Activated T-helper 9 cell treated with anti-CD3 and anti-CD28 coated beads, Interleukin-2, amount 50 U/mL, for 16 hours (primary cell): ENCODE data around the gene TATDN2.
"Not testable (repeated sequence)": the region's sequence is repeated elsewhere in the genome, so short reads cannot be mapped to it uniquely, and the experiment has no call there.

Source experiments
- DNase-seq: peaks from one replicate; pipeline ENCODE4 v3.0.0-alpha.2; 2020; ENCODE audit warnings: low read depth

Gene TATDN2

DNA sequence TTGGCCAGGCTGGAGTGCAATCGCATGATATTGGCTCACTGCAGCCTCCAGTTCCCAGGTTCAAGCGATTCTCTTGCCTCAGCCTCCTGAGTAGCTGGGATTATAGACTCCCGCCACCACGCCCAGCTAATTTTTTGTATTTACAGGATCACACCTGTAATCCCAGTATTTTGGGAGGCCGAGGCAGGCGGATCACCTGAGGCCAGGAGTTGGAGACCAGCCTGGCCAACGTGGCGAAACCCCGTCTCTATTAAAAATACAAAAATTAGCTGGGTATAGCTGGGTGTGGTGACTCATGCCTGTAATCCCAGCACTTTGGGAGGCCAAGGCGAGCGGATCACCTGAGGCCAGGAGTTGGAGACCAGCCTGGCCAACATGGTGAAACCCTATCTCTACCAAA is 24.2 kb downstream of the TATDN2 start:
- DNase-seq = not testable (repeated sequence)

DNA sequence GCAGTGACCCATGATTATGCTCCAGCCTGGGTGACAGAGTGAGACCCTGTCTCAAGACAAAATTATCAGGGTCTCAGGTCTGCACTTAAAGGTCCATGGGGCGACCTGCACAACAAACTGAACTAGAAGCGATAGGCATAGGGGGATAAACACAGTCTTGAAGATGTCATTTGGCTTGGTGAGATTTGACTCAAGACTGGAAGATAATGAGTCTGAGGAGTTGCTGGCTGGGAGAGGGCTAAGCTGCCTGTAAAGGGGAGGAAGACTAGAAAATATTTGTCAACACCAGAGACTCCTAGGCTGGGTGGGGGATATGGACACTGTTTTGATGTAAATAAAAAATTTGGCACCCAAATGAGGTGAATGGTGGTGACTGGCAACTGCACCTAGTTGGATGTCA is 24.7 kb downstream of the TATDN2 start:
- DNase-seq = no peak

- DNase-seq = no peak
Measured at GRCh38 chr3:10273702-10274305, 25.5 kb downstream of the TATDN2 start.

- no peak for DNase-seq
Measured at GRCh38 chr3:10274601-10275000, 26.3 kb downstream of the TATDN2 start.

GRCh38 chr3:10277115-10277625 is 28.9 kb downstream of the TATDN2 start:
- DNase-seq = no peak

DNA sequence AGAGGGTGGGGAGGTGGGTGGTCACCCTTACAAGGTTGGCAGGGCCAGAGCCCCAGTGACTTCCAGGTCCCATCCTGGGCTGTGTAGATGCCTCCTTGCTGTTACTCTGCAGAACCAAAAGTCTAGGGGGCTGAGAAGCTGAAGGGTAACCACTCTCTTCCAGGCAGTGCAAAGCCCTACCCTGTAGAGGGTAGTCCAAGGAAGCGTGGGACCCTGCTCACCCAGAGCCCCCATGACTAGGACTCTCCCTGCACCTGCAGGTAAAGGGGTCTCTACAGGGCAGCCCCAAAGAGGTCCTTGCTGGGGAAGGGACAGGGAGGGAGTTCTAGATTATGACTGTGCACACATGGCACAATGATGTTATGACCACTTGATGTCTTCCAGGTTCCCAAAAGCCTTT is 30.2 kb downstream of the TATDN2 start:
- DNase-seq = no peak

GRCh38 chr3:10279384-10280176 is 31.3 kb downstream of the TATDN2 start:
- no peak for DNase-seq

DNA sequence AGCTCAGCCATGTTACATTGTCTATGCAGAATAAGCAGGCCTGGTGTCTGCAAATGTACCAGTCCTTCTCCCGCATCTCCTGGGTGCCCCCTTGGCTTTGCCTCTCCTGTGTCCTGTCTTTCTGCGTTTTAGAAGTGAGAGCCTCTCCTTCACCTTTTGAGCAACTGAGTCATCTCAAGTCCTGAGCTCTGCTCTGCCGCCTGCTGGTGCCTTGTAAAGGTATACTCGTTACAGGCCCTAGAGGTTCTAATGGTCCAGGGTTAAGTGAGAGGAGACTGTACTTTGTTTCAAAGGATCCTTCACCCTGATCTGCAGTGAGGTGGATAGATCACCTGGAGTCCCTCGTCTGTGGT is 31.9 kb downstream of the TATDN2 start:
- DNase-seq = no peak

DNA sequence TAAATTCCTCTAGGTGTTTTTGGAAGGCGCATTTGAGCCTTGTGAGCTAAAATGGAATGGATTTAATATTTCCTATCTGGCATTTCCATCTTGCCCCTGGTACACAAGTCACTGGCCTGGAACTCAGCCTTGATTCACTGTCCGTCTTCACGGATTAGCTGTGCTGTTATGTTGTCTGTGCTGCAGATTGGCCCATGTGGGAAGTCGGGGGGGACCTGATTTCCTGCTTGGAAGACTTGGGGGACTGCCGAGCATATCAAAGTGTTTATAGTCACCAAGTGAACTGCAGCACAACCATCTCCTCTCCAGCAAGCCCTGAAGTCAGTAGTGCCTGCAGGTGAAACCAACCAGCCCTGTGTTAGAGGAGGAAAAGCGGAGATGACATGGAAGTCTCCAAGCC is 32.3 kb downstream of the TATDN2 start:
- no peak for DNase-seq

GRCh38 chr3:10281951-10282350 is 33.7 kb downstream of the TATDN2 start:
- DNase-seq = no peak

- DNase-seq = no peak
Measured at GRCh38 chr3:10283638-10284037, 35.4 kb downstream of the TATDN2 start.

- DNase-seq = peak; percentile 11
Measured at GRCh38 chr3:10284496-10284895, 36.2 kb downstream of the TATDN2 start.

DNA sequence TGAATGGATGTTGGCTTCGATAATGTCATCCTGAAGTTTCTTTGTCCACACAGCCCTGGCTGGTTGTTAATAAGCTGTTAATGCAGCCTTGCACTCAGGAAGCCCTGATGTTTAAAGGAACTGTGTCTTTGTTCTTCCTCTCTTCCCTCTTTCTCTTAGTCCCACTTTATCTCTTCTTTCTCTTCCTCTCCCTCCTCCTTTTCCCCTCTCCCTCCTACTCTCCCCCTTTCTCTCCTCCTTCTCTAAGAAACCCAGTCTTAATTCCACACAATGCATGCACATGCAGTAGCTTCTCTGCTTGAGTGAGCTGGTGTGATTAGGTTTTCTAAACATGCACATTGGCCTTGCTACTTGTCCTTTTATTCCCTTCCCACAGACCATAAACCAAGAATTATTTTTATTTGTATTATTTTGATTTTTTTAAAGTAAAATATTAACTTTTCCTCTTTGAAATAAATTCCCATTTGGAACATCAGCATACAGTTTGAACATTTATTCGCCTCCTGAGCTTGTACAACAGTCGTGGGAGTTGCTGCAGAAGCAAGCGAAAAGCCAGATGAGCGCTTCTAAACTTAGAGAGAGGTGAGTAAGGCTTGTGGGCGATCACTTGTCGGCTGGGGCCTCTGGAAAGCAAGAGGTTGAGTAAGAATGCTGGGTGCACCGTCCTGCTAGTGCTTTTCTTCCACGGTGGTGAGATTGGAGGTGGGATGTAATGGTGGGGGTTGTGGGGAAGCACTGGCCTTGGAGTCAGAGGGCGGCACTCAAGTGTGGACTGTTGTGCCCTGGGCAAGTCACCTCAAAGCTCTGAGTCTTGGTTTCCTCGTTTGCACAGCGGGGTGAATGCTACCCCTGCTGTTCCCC is 37.2 kb downstream of the TATDN2 start:
- DNase-seq = no peak

- no peak for DNase-seq
Measured at GRCh38 chr3:10286133-10286524, 37.9 kb downstream of the TATDN2 start.

DNA sequence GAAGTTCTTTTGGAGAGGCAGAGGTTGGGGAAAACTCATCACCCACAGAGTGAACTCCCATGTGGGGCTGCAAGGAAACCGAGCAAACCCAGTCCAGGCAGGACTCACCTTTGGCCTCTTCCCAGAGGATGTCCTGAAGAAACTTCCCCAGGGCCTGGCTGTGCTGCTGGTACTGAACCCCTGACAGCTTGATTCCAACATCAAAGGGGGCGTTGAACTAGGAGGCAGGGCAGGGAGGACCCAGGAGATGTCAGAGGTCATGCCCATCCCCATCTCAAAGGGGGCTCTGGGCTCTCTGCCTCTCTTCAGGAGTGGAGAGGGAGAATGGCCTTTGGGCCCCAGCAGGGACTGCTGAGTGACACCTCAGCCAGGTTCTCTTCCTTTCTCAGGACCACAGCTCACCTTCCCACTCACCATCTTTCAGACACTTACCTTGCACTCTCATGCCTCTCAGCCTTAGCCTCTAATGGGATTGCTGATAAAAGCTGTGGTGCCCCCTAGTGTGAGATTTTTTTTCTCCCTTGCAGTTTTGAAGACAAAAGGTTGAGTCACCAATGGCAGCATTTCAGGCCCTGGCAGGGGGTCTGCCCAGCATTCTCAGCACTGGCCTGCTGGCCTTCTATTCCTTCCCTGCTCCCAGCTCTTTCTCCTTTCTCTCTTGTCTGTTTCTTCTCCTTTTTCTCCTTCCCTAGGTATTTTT is 38.5 kb downstream of the TATDN2 start:
- DNase-seq = no peak

DNA sequence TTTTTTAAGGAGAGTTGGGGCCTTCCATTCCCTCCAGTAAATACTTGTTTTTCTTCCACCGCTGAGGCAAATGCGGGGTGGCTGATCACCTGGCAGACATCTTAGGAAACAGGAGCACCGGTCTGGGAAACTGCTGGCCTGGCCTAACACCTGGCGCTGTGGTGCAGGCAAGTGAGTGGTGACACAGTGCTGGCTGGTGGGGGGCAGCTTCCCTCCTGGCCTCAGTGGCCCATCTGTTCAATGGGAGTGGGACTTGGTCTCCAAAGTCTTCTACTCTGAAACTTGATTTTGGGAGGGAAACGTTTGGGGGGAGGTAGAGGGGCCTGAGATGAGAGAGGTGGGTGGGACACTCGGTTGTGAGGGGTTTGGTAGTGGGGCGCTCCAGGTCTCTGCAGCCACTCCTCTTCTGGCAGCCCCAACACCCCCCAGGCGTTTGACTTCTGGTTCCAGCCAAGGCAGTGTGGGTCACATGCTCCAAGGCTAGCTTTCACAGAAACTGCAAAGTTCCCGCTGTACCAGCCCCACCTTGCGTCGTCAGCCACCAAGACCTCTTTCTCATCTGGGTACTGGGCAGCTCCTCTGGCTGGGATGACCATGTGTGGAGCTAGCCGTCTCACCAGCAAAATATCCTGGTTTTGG is 39.8 kb downstream of the TATDN2 start:
- no peak for DNase-seq

GRCh38 chr3:10288575-10288960 is 40.3 kb downstream of the TATDN2 start:
- DNase-seq = no peak

DNA sequence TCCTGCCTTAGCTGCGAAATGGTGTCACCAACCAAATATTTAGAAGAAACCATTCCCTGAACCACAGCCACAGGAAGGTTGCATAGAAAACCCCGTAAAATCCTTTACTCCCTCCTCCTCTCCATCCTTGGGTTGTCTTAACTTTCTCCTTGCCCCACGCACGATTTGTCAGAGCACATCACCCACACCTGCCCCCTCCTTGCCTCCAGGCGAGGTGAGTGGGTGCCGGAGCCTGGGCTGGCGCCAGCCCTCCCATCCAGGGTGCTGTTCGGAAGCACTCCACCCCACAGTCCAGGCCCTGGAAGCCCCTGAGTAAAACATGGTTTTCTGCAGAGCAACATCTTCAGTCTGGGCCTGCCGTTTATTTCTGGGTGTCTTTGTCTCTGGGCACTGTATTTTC is 40.8 kb downstream of the TATDN2 start:
- DNase-seq = no peak

- no peak for DNase-seq
Measured at GRCh38 chr3:10289787-10290355, 41.6 kb downstream of the TATDN2 start.

GRCh38 chr3:10290481-10291176 is 42.4 kb downstream of the TATDN2 start:
- no peak for DNase-seq

GRCh38 chr3:10291641-10292040 is 43.4 kb downstream of the TATDN2 start:
- DNase-seq = no peak
